ENCODE results near the gene MAGED1. TPM values are rescaled to one million over a fixed set of nuclear protein-coding genes. Genes with fewer than 3 reads are reported as not detected.

MAGED1 gene
- total and polyA plus RNA-seq, 2 donors (not counting 1 experiment from before 2014, with no cell fraction given): 28.3 to 29.1 TPM

GRCh38 chrX:51866210-51866609, 27.2 kb upstream of the MAGED1 start:
- no peak overlapping the region for H3K9ac ChIP-seq (ENCODE audit: low read length)
- ATAC-seq (ENCODE audit: low read depth) (no peak), DNase-seq (no peak)
- no peaks in the 10 kb centered on the region for H3K36me3 ChIP-seq (replicated peaks in 1 of 2; ENCODE audit: control extremely low read depth in 1 of 2, control insufficient read depth in 1 of 2, extremely low read depth in 1 of 2, insufficient read depth in 2 of 2, low read length in 1 of 2)
- H3K9me3 ChIP-seq (ENCODE audit: control extremely low read depth in 1 of 3, control insufficient read depth in 2 of 3, insufficient read depth in 1 of 3, low read length in 2 of 3): peaks cover 0 to 1% (median 0%) of the 10 kb centered on the region in 3 donors
- POLR2A ChIA-PET: no interaction called here
- no peaks in the 10 kb centered on the region for H3K27me3 ChIP-seq (replicated peaks in 1 of 4; ENCODE audit: control extremely low read depth in 1 of 4, control insufficient read depth in 3 of 4, insufficient read depth in 4 of 4, low read length in 3 of 4)
- Mint-ChIP-seq H3K4me3 (no peak overlapping the region), H3K27ac (no peak overlapping the region), H3K27me3 (no peaks in the 10 kb centered on the region), H3K9me3 (ENCODE audit: insufficient read depth) (peaks cover 3% of the 10 kb centered on the region), H3K4me1 (peaks cover 5% of the 10 kb centered on the region)
- no peak overlapping the region for H2AFZ ChIP-seq (ENCODE audit: insufficient read depth, low read depth, low read length, poor library complexity, severe bottlenecking)
- no CpG with 5 or more reads among the region's 3 CpGs for whole genome bisulfite sequencing (ENCODE audit: insufficient coverage)
- no peak overlapping the region for H3K4me2 ChIP-seq (replicated peaks; ENCODE audit: low read depth, low read length, poor library complexity, severe bottlenecking)
- H3K4me1 ChIP-seq (ENCODE audit: control insufficient read depth in 2 of 2, insufficient read depth in 2 of 2, low read length in 2 of 2): no peaks in the 10 kb centered on the region
- H3K27ac ChIP-seq (ENCODE audit: low read length in 2 of 2): no peak overlapping the region
- H3K79me2 ChIP-seq (ENCODE audit: control insufficient read depth, insufficient read depth, low read length): peaks cover 25% of the 10 kb centered on the region
- CTCF ChIA-PET: no interaction called here
- H4K20me1 ChIP-seq (ENCODE audit: control insufficient read depth, insufficient read depth, low read length, poor library complexity, severe bottlenecking): no peaks in the 10 kb centered on the region
- intact Hi-C loops (cut with micrococcal nuclease): no loop called here
- H3K4me3 ChIP-seq (ENCODE audit: control extremely low read depth in 1 of 5, extremely low read depth in 1 of 5, insufficient read depth in 1 of 5, low read depth in 2 of 5, low read length in 4 of 5): no peak overlapping the region
- no peak for TF ChIP-seq EZH2 (IDR thresholded peaks at IDR 0.05; ENCODE audit: borderline replicate concordance, insufficient read depth, low read depth, low read length, poor library complexity, severe bottlenecking)
- TF ChIP-seq, protein P1, sequence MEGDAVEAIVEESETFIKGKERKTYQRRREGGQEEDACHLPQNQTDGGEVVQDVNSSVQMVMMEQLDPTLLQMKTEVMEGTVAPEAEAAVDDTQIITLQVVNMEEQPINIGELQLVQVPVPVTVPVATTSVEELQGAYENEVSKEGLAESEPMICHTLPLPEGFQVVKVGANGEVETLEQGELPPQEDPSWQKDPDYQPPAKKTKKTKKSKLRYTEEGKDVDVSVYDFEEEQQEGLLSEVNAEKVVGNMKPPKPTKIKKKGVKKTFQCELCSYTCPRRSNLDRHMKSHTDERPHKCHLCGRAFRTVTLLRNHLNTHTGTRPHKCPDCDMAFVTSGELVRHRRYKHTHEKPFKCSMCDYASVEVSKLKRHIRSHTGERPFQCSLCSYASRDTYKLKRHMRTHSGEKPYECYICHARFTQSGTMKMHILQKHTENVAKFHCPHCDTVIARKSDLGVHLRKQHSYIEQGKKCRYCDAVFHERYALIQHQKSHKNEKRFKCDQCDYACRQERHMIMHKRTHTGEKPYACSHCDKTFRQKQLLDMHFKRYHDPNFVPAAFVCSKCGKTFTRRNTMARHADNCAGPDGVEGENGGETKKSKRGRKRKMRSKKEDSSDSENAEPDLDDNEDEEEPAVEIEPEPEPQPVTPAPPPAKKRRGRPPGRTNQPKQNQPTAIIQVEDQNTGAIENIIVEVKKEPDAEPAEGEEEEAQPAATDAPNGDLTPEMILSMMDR (IDR thresholded peaks at IDR 0.05): no peak

GRCh38 chrX:51867626-51868025, 25.8 kb upstream of the MAGED1 start:
- Histone ChIP-seq H3K9me3 (ENCODE audit: control extremely low read depth in 1 of 3, control insufficient read depth in 2 of 3, insufficient read depth in 1 of 3, low read length in 2 of 3) (peaks cover 0 to 1% (median 0%) of the 10 kb centered on the region in 3 donors), H3K4me2 (replicated peaks; ENCODE audit: low read depth, low read length, poor library complexity, severe bottlenecking) (no peak overlapping the region), H3K27ac (ENCODE audit: low read length in 2 of 2) (no peak overlapping the region), H4K20me1 (ENCODE audit: control insufficient read depth, insufficient read depth, low read length, poor library complexity, severe bottlenecking) (no peaks in the 10 kb centered on the region), H3K9ac (ENCODE audit: low read length) (no peak overlapping the region), H3K4me3 (ENCODE audit: control extremely low read depth in 1 of 5, extremely low read depth in 1 of 5, insufficient read depth in 1 of 5, low read depth in 2 of 5, low read length in 4 of 5) (no peak overlapping the region), H3K79me2 (ENCODE audit: control insufficient read depth, insufficient read depth, low read length) (peaks cover 25% of the 10 kb centered on the region), H3K36me3 (replicated peaks in 1 of 2; ENCODE audit: control extremely low read depth in 1 of 2, control insufficient read depth in 1 of 2, extremely low read depth in 1 of 2, insufficient read depth in 2 of 2, low read length in 1 of 2) (no peaks in the 10 kb centered on the region), H3K4me1 (ENCODE audit: control insufficient read depth in 2 of 2, insufficient read depth in 2 of 2, low read length in 2 of 2) (no peaks in the 10 kb centered on the region), H3K27me3 (replicated peaks in 1 of 4; ENCODE audit: control extremely low read depth in 1 of 4, control insufficient read depth in 3 of 4, insufficient read depth in 4 of 4, low read length in 3 of 4) (no peaks in the 10 kb centered on the region), H2AFZ (ENCODE audit: insufficient read depth, low read depth, low read length, poor library complexity, severe bottlenecking) (no peak overlapping the region)
- DNase-seq (no peak), ATAC-seq (ENCODE audit: low read depth) (no peak)
- H3K4me3 Mint-ChIP-seq: no peak overlapping the region
- H3K4me1 Mint-ChIP-seq: peaks cover 5% of the 10 kb centered on the region
- WGBS (ENCODE audit: insufficient coverage): no CpG with 5 or more reads among the region's 1 CpG
- peaks cover 3% of the 10 kb centered on the region for H3K9me3 Mint-ChIP-seq (ENCODE audit: insufficient read depth)
- CTCF ChIA-PET: no interaction called here
- POLR2A ChIA-PET: no interaction called here
- TF ChIP-seq, protein P1 (IDR thresholded peaks at IDR 0.05): no peak
- TF ChIP-seq EZH2 (IDR thresholded peaks at IDR 0.05; ENCODE audit: borderline replicate concordance, insufficient read depth, low read depth, low read length, poor library complexity, severe bottlenecking): no peak
- no peak overlapping the region for H3K27ac Mint-ChIP-seq
- H3K27me3 Mint-ChIP-seq: no peaks in the 10 kb centered on the region
- intact Hi-C loops (cut with micrococcal nuclease): no loop called here

All from B cell (primary cell).